ENCODE data around the gene NDUFA5. TPM values are rescaled to one million over a fixed set of nuclear protein-coding genes. Genes with fewer than 3 reads are reported as not detected.

The NDUFA5 gene
- total RNA-seq, 1 experiment from 2014 or later: 53.4 TPM

DNA sequence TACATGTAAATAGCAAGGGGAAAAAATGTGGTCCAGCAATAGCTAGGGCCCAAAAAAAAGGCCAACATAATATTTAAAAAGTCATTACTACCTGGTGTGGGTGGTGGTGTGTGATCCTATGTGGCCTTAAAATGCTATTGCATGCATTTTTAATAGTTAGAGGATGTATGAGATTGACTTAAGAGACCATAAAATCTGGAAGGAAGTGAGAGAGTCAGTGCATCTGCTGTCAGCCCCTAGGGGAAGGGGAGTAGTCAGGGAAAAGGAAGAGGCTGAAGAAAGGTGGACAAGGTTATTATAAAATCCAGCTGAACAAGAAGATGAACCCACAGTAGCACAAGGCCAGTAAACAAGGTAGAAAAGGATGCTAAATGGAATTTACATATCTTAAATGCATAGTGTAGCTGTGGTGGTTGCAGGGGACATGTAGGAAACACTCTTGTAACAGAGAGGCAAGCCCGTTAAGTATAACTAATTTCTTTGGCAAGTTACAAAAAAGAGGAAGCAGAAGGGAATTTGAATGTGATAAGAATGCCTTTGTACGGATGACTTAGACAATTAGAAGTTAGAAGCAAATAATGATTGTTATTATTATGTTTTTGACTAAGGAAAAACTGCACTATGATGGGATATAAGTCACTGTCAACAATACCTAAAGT, 11.9 kb upstream of the NDUFA5 start:
- intact Hi-C loops (cut with micrococcal nuclease; ENCODE audit: unreplicated experiment) (no loop called here), in situ Hi-C loops (cut with HindIII; ENCODE audit: low pct_unique_long_range_greater_than_20kb, low sequenced_read_pairs) (no loop called here)
- H3K4me1 ChIP-seq (ENCODE audit: control insufficient read depth, insufficient read depth, low read length): no peaks in the 10 kb centered on the region
- CTCF ChIA-PET: no interaction called here
- no peaks in the 10 kb centered on the region for H3K9me3 ChIP-seq (ENCODE audit: control insufficient read depth, insufficient read depth, low read depth, low read length)
- DNase-seq (ENCODE audit: low read depth, low spot score) (no peak), ATAC-seq (no peak)
- no peak overlapping the region for H3K27ac ChIP-seq (ENCODE audit: low read length)
- no peak overlapping the region for H3K4me3 ChIP-seq (ENCODE audit: low read depth in 2 of 2, low read length in 2 of 2)
- BruUV-seq (replicated peaks): no TSS peak
- POLR2A ChIA-PET: no interaction called here
- no peaks in the 10 kb centered on the region for H3K36me3 ChIP-seq (ENCODE audit: control insufficient read depth, insufficient read depth, low read length)
- TF ChIP-seq, protein P1, sequence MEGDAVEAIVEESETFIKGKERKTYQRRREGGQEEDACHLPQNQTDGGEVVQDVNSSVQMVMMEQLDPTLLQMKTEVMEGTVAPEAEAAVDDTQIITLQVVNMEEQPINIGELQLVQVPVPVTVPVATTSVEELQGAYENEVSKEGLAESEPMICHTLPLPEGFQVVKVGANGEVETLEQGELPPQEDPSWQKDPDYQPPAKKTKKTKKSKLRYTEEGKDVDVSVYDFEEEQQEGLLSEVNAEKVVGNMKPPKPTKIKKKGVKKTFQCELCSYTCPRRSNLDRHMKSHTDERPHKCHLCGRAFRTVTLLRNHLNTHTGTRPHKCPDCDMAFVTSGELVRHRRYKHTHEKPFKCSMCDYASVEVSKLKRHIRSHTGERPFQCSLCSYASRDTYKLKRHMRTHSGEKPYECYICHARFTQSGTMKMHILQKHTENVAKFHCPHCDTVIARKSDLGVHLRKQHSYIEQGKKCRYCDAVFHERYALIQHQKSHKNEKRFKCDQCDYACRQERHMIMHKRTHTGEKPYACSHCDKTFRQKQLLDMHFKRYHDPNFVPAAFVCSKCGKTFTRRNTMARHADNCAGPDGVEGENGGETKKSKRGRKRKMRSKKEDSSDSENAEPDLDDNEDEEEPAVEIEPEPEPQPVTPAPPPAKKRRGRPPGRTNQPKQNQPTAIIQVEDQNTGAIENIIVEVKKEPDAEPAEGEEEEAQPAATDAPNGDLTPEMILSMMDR (IDR thresholded peaks at IDR 0.05): no peak
- TF ChIP-seq POLR2AphosphoS5 (IDR thresholded peaks at IDR 0.05; ENCODE audit: low read depth, low read length) (no peak), TCF7L2 (IDR thresholded peaks at IDR 0.05; ENCODE audit: low read depth, low read length) (no peak), SIN3A (IDR thresholded peaks at IDR 0.05; ENCODE audit: borderline replicate concordance, insufficient read depth, low read depth, low read length) (no peak)
- TF ChIP-seq, protein P2, sequence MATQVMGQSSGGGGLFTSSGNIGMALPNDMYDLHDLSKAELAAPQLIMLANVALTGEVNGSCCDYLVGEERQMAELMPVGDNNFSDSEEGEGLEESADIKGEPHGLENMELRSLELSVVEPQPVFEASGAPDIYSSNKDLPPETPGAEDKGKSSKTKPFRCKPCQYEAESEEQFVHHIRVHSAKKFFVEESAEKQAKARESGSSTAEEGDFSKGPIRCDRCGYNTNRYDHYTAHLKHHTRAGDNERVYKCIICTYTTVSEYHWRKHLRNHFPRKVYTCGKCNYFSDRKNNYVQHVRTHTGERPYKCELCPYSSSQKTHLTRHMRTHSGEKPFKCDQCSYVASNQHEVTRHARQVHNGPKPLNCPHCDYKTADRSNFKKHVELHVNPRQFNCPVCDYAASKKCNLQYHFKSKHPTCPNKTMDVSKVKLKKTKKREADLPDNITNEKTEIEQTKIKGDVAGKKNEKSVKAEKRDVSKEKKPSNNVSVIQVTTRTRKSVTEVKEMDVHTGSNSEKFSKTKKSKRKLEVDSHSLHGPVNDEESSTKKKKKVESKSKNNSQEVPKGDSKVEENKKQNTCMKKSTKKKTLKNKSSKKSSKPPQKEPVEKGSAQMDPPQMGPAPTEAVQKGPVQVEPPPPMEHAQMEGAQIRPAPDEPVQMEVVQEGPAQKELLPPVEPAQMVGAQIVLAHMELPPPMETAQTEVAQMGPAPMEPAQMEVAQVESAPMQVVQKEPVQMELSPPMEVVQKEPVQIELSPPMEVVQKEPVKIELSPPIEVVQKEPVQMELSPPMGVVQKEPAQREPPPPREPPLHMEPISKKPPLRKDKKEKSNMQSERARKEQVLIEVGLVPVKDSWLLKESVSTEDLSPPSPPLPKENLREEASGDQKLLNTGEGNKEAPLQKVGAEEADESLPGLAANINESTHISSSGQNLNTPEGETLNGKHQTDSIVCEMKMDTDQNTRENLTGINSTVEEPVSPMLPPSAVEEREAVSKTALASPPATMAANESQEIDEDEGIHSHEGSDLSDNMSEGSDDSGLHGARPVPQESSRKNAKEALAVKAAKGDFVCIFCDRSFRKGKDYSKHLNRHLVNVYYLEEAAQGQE (IDR thresholded peaks at IDR 0.05; ENCODE audit: insufficient read depth in 1 of 2, low read depth in 2 of 2, low read length in 1 of 2): no peak
- 0 out of 2 replicates have a peak, but pooled peaks cover 2% of the 10 kb centered on the region for H3K27me3 ChIP-seq (ENCODE audit: control insufficient read depth, insufficient read depth, low read length)

DNA sequence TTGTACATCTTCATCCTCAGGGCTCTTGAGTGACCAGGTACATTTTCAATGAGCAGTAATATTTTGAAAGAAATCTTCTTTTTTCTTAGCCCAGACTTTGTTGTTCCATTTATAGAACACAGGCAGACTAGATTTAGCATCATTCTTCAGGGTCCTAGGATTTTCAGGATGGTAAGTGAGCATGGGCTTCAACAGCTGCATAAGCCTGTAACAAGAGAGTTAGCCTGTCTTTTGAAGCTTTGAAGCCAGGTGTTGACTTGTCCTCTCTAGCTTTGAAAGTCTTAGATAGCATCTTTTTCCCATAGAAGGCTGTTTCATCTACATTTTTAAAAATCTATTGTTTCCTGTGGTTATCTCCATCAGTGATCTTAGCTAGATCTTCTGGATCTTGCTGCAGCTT, 4.5 kb upstream of the NDUFA5 start:
- in situ Hi-C loops (cut with HindIII; ENCODE audit: low pct_unique_long_range_greater_than_20kb, low sequenced_read_pairs): no loop called here
- CTCF ChIA-PET: no interaction called here
- no peak for ATAC-seq

More for the DNA sequence above, 4.5 kb upstream of the NDUFA5 start:
- intact Hi-C loops (cut with micrococcal nuclease; ENCODE audit: unreplicated experiment): no loop called here
- no peak for TF ChIP-seq POLR2AphosphoS5 (IDR thresholded peaks at IDR 0.05; ENCODE audit: low read depth, low read length)
- no peak for TF ChIP-seq TCF7L2 (IDR thresholded peaks at IDR 0.05; ENCODE audit: low read depth, low read length)
- TF ChIP-seq SIN3A (IDR thresholded peaks at IDR 0.05; ENCODE audit: borderline replicate concordance, insufficient read depth, low read depth, low read length): no peak
- TF ChIP-seq, protein P1 (IDR thresholded peaks at IDR 0.05): no peak
- TF ChIP-seq, protein P2 (IDR thresholded peaks at IDR 0.05; ENCODE audit: insufficient read depth in 1 of 2, low read depth in 2 of 2, low read length in 1 of 2): no peak
- no peaks in the 10 kb centered on the region; the same call in 1 of the 2 replicates for H3K4me1 ChIP-seq (ENCODE audit: control insufficient read depth, insufficient read depth, low read length)
- no peak for DNase-seq (ENCODE audit: low read depth, low spot score)
- H3K27me3 ChIP-seq (ENCODE audit: control insufficient read depth, insufficient read depth, low read length): no peaks in the 10 kb centered on the region; the same call in 1 of the 2 replicates
- H3K9me3 ChIP-seq (ENCODE audit: control insufficient read depth, insufficient read depth, low read depth, low read length): no peaks in the 10 kb centered on the region
- no peak overlapping the region for H3K27ac ChIP-seq (ENCODE audit: low read length)
- H3K36me3 ChIP-seq (ENCODE audit: control insufficient read depth, insufficient read depth, low read length): peaks cover 3% of the 10 kb centered on the region; the same call in 1 of the 2 replicates
- no TSS peak for BruUV-seq (replicated peaks)
- H3K4me3 ChIP-seq (ENCODE audit: low read depth in 2 of 2, low read length in 2 of 2): no peak overlapping the region
- POLR2A ChIA-PET: no interaction called here

Data from Panc1 (cell line).